ENCODE results near the gene SPEM3.

The SPEM3 gene

DNA sequence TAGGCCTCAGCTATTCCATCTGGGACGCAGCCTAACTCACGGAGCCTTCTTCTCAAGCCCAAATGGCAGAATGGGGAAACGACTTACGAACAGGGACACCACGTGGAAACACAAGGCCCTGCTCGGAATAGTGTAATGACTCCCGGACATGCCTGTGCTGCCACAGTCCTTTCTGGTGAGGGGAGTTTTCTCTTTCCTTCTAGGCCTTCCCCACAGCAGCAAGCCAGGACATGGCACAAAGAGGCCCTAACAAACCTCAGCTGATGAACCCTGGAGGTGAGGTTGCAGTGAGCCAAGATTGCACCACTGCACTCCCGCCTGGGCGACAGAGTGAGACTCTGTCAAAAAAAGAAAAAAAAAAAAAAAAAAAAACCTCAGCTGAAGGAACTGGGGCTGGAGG is 35.4 kb downstream of the SPEM3 start:
- H3K27ac ChIP-seq (ENCODE audit: low read length): no peak overlapping the region

GRCh38 chr17:7465597-7466275 is 37.1 kb downstream of the SPEM3 start:
- Histone ChIP-seq H3K27me3 (ENCODE audit: insufficient read depth, low read length, poor library complexity) (no peaks in the 10 kb centered on the region), H3K4me3 (ENCODE audit: low read depth in 1 of 2, low read length in 2 of 2) (no peak overlapping the region), H3K9me3 (ENCODE audit: insufficient read depth, low read length, severe bottlenecking) (no peaks in the 10 kb centered on the region), H3K4me1 (ENCODE audit: insufficient read depth, low read length) (no peaks in the 10 kb centered on the region), H3K9ac (ENCODE audit: low read depth, low read length) (no peak overlapping the region), H3K27ac (ENCODE audit: low read length) (no peak overlapping the region), H3K79me2 (ENCODE audit: insufficient read depth, low read length) (peaks cover 18% of the 10 kb centered on the region), H3K4me2 (ENCODE audit: insufficient read depth, low read length) (no peak overlapping the region), H4K20me1 (ENCODE audit: insufficient read depth, low read length) (peaks cover 10% of the 10 kb centered on the region; the same call in 1 of the 2 replicates), H2AFZ (ENCODE audit: low read depth, low read length) (no peak overlapping the region), H3K36me3 (ENCODE audit: insufficient read depth, low read length) (peaks cover 53% of the 10 kb centered on the region)
- TF ChIP-seq CTCF (IDR thresholded peaks at IDR 0.05; ENCODE audit: borderline replicate concordance, extremely low read depth, low read length, poor library complexity, severe bottlenecking): no peak
- no peak for TF ChIP-seq EZH2 (IDR thresholded peaks at IDR 0.05; ENCODE audit: borderline replicate concordance, low read depth, low read length, severe bottlenecking)
- DNase-seq (no peak), ATAC-seq (ENCODE audit: insufficient read depth, low read depth) (no peak)

More for the DNA sequence above, 35.4 kb downstream of the SPEM3 start:
- DNase-seq (no peak), ATAC-seq (ENCODE audit: insufficient read depth, low read depth) (no peak)
- Histone ChIP-seq H3K36me3 (ENCODE audit: insufficient read depth, low read length) (peaks cover 53% of the 10 kb centered on the region), H4K20me1 (ENCODE audit: insufficient read depth, low read length) (peaks cover 7% of the 10 kb centered on the region; the same call in 1 of the 2 replicates), H3K4me1 (ENCODE audit: insufficient read depth, low read length) (no peaks in the 10 kb centered on the region), H2AFZ (ENCODE audit: low read depth, low read length) (no peak overlapping the region), H3K4me2 (ENCODE audit: insufficient read depth, low read length) (no peak overlapping the region), H3K9ac (ENCODE audit: low read depth, low read length) (no peak overlapping the region), H3K9me3 (ENCODE audit: insufficient read depth, low read length, severe bottlenecking) (no peaks in the 10 kb centered on the region), H3K27me3 (ENCODE audit: insufficient read depth, low read length, poor library complexity) (no peaks in the 10 kb centered on the region), H3K4me3 (ENCODE audit: low read depth in 1 of 2, low read length in 2 of 2) (no peak overlapping the region), H3K79me2 (ENCODE audit: insufficient read depth, low read length) (peaks cover 12% of the 10 kb centered on the region; the same call in 1 of the 2 replicates)
- TF ChIP-seq EZH2 (IDR thresholded peaks at IDR 0.05; ENCODE audit: borderline replicate concordance, low read depth, low read length, severe bottlenecking) (no peak), CTCF (IDR thresholded peaks at IDR 0.05; ENCODE audit: borderline replicate concordance, extremely low read depth, low read length, poor library complexity, severe bottlenecking) (no peak)

GRCh38 chr17:7466318-7466638 is 37.6 kb downstream of the SPEM3 start:
- H3K4me3 ChIP-seq (ENCODE audit: low read depth in 1 of 2, low read length in 2 of 2): no peak overlapping the region

More at GRCh38 chr17:7466318-7466638, 37.6 kb downstream of the SPEM3 start:
- no peak for DNase-seq
- H3K9me3 ChIP-seq (ENCODE audit: insufficient read depth, low read length, severe bottlenecking): no peaks in the 10 kb centered on the region
- no peaks in the 10 kb centered on the region for H3K4me1 ChIP-seq (ENCODE audit: insufficient read depth, low read length)
- TF ChIP-seq CTCF (IDR thresholded peaks at IDR 0.05; ENCODE audit: borderline replicate concordance, extremely low read depth, low read length, poor library complexity, severe bottlenecking) (no peak), EZH2 (IDR thresholded peaks at IDR 0.05; ENCODE audit: borderline replicate concordance, low read depth, low read length, severe bottlenecking) (no peak)
- H3K27ac ChIP-seq (ENCODE audit: low read length): no peak overlapping the region
- no peak for ATAC-seq (ENCODE audit: insufficient read depth, low read depth)
- H3K4me2 ChIP-seq (ENCODE audit: insufficient read depth, low read length): no peak overlapping the region
- peaks cover 50% of the 10 kb centered on the region for H3K36me3 ChIP-seq (ENCODE audit: insufficient read depth, low read length)
- peaks cover 11% of the 10 kb centered on the region; the same call in 1 of the 2 replicates for H4K20me1 ChIP-seq (ENCODE audit: insufficient read depth, low read length)
- H3K27me3 ChIP-seq (ENCODE audit: insufficient read depth, low read length, poor library complexity): no peaks in the 10 kb centered on the region
- H3K79me2 ChIP-seq (ENCODE audit: insufficient read depth, low read length): peaks cover 23% of the 10 kb centered on the region
- H3K9ac ChIP-seq (ENCODE audit: low read depth, low read length): no peak overlapping the region
- no peak overlapping the region for H2AFZ ChIP-seq (ENCODE audit: low read depth, low read length)

Data from DND-41 (cell line).